Thyroid gland (tissue), 4 donors: Measurements from ENCODE around the gene CST3. TPM values are rescaled to one million over a fixed set of nuclear protein-coding genes. Genes with fewer than 3 reads are reported as not detected.

Experiments
- DNase-seq, 2 donors: peaks; one replicate each; pipeline ENCODE4 v3.0.0-alpha.2; 2019
- H3K27ac ChIP-seq, 3 donors: fragments of 200-600 bp; sonication (generic); 1 replicate in 2 of 3; 2 replicates in 1 of 3; pipeline ENCODE4 v1.5.1; 2016 to 2019; ENCODE audit warnings: mild to moderate bottlenecking in 1 of 3, moderate library complexity in 1 of 3
- H3K27me3 ChIP-seq: fragments of 200-600 bp; sonication (generic); one replicate; pipeline ENCODE4 v1.5.1; 2019
- H3K36me3 ChIP-seq, 2 donors: fragments of 200-600 bp; sonication (generic); one replicate each; pipeline ENCODE4 v1.5.1; 2016 to 2019
- H3K4me1 ChIP-seq, 2 donors: fragments of 200-600 bp; sonication (generic); one replicate each; pipeline ENCODE4 v1.5.1; 2017 to 2019
- H3K4me3 ChIP-seq, 3 donors: fragments of 200-600 bp; sonication (generic); replicated peaks in 1 of 3; 1 replicate in 2 of 3; 2 replicates in 1 of 3; pipeline ENCODE4 v1.5.1; 2016; ENCODE audit warnings: mild to moderate bottlenecking in 1 of 3
- H3K9me3 ChIP-seq: fragments of 200-600 bp; sonication (generic); one replicate; pipeline ENCODE4 v1.5.1; 2017
- POLR2A ChIP-seq, 2 donors: fragments of 450-650 bp; IDR thresholded peaks; one replicate each; pipeline ENCODE4 v1.6.1; 2017; ENCODE audit warnings: antibody characterized with exemption in 2 of 2, mild to moderate bottlenecking in 2 of 2, moderate library complexity in 1 of 2
- WGBS, 2 donors: methylation state at CpG; one replicate each; pipeline ENCODE4 v1.1.5; 2017; 5-methylcytosine and 5-hydroxymethylcytosine counted together
- intact Hi-C: fragments of 100-400 bp; cut with DNase I; formaldehyde crosslinking; loops from one replicate; pipeline ENCODE4 v1.15.1; 2023
- total RNA-seq, 4 donors: library from RNA; depleted of rRNA; stranded (reverse); fragments of >200 nt; gene quantifications; one replicate each; pipeline ENCODE4 v1.2.3, GENCODE V29; 2016
- TF ChIP-seq, protein P1 (sequence below), 6 experiments: fragments of 200-600 bp in 3 of 6; fragments of 450-650 bp in 3 of 6; sonication (generic) in 3 of 6; IDR thresholded peaks; one replicate each; pipeline ENCODE4 v1.5.1; 2016 to 2019; ENCODE audit warnings: antibody characterized with exemption in 6 of 6, mild to moderate bottlenecking in 2 of 6, inconsistent platforms in 1 of 6, moderate library complexity in 1 of 6

CST3 gene
- total RNA-seq, 4 donors from 2014 or later, result 638 to 1,425 (median 898) TPM

- no peaks in the 10 kb centered on the region for H3K36me3 ChIP-seq
- H3K27me3 ChIP-seq, result no peaks in the 10 kb centered on the region
- intact Hi-C loops, result loop anchor here (10.0 kb wide), 1 partner anchor 162 kb away; no protein-coding TSS in a partner anchor
- no peak overlapping the region for H3K27ac ChIP-seq
- H3K4me3 ChIP-seq, result no peak overlapping the region
- 11 to 12% methylated on average over 8 to 9 of the region's 9 CpGs for WGBS, 2 donors
- no peaks in the 10 kb centered on the region for H3K9me3 ChIP-seq
- TF ChIP-seq, protein P1, sequence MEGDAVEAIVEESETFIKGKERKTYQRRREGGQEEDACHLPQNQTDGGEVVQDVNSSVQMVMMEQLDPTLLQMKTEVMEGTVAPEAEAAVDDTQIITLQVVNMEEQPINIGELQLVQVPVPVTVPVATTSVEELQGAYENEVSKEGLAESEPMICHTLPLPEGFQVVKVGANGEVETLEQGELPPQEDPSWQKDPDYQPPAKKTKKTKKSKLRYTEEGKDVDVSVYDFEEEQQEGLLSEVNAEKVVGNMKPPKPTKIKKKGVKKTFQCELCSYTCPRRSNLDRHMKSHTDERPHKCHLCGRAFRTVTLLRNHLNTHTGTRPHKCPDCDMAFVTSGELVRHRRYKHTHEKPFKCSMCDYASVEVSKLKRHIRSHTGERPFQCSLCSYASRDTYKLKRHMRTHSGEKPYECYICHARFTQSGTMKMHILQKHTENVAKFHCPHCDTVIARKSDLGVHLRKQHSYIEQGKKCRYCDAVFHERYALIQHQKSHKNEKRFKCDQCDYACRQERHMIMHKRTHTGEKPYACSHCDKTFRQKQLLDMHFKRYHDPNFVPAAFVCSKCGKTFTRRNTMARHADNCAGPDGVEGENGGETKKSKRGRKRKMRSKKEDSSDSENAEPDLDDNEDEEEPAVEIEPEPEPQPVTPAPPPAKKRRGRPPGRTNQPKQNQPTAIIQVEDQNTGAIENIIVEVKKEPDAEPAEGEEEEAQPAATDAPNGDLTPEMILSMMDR (IDR thresholded peaks at IDR 0.05), result peak; percentile 55 to 91 (median 68)
- TF ChIP-seq POLR2A (IDR thresholded peaks at IDR 0.05), result no peak
- H3K4me1 ChIP-seq, result no peaks in the 10 kb centered on the region
- DNase-seq, result peak; percentile 61 to 69
Observed at GRCh38 chr20:23606652-23607049, 31.1 kb downstream of the CST3 start.

GRCh38 chr20:23605867-23606651 is 31.7 kb downstream of the CST3 start, which contains the start of gene CST9:
CST9 (minus strand) TSS chr20:23605917; CDS start chr20:23605864, 53 bp downstream.
- DNase-seq, result no peak
- Histone ChIP-seq H3K9me3 (no peaks in the 10 kb centered on the region), H3K4me1 (no peaks in the 10 kb centered on the region), H3K36me3 (no peaks in the 10 kb centered on the region), H3K27me3 (no peaks in the 10 kb centered on the region), H3K27ac (no peak within 1 kb of the TSS), H3K4me3 (no peak within 1 kb of the TSS)
- 64 to 68% methylated on average over 13 to 16 of the region's 16 CpGs for WGBS, 2 donors
- TF ChIP-seq, protein P1 (IDR thresholded peaks at IDR 0.05), result no peak
- TF ChIP-seq POLR2A (IDR thresholded peaks at IDR 0.05), result no peak
- intact Hi-C loops, result loop anchor here (10.0 kb wide), 1 partner anchor 161 kb away; no protein-coding TSS in a partner anchor

DNA sequence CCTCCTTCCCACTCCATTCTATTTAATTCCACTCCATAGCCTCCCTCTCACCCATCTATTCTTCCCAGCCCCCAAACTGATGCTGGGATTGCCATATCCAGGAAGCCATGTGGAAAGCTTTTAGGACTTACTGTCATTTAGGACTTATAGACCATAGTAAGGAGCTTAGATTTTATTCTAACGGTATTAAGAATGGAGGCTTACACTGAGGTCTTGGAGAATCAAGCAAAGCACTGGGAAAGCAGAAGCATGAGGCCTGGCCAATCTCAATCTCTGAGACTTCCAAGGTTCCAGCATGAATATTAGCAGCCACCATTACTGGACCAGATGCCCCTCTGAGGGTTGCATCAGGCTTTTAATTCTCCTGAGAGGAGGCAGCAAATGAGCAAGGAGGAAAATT is 33.4 kb downstream of the CST3 start:
- Histone ChIP-seq H3K4me3 (no peak overlapping the region), H3K27me3 (no peaks in the 10 kb centered on the region), H3K36me3 (no peaks in the 10 kb centered on the region), H3K9me3 (no peaks in the 10 kb centered on the region), H3K4me1 (no peaks in the 10 kb centered on the region), H3K27ac (no peak overlapping the region)
- DNase-seq, result no peak
- no peak for TF ChIP-seq POLR2A (IDR thresholded peaks at IDR 0.05)
- TF ChIP-seq, protein P1 (IDR thresholded peaks at IDR 0.05), result no peak
- WGBS, 2 donors, result 77 to 79% methylated on average over 1 of the region's 1 CpG
- intact Hi-C loops, result loop anchor here (10.0 kb wide), 1 partner anchor 160 kb away; no protein-coding TSS in a partner anchor

- no peak for DNase-seq
- H3K27me3 ChIP-seq, result no peaks in the 10 kb centered on the region
- TF ChIP-seq, protein P1 (IDR thresholded peaks at IDR 0.05), result no peak
- TF ChIP-seq POLR2A (IDR thresholded peaks at IDR 0.05), result no peak
- WGBS, 2 donors, result 91 to 93% methylated on average over 3 to 4 of the region's 4 CpGs
- no peaks in the 10 kb centered on the region for H3K9me3 ChIP-seq
- H3K4me1 ChIP-seq, result no peaks in the 10 kb centered on the region
- no peak overlapping the region for H3K27ac ChIP-seq
- no peak overlapping the region for H3K4me3 ChIP-seq
- intact Hi-C loops, result loop anchor here (10.0 kb wide), 1 partner anchor 159 kb away; no protein-coding TSS in a partner anchor
- no peaks in the 10 kb centered on the region for H3K36me3 ChIP-seq
Observed at GRCh38 chr20:23603321-23603720, 34.4 kb downstream of the CST3 start.

- H3K27me3 ChIP-seq, result no peaks in the 10 kb centered on the region
- H3K36me3 ChIP-seq, result no peaks in the 10 kb centered on the region
- H3K4me1 ChIP-seq, result no peaks in the 10 kb centered on the region
- no peaks in the 10 kb centered on the region for H3K9me3 ChIP-seq
- WGBS, 2 donors, result 73 to 75% methylated on average over 4 to 6 of the region's 6 CpGs
- intact Hi-C loops, result loop anchor here (10.0 kb wide), 1 partner anchor 158 kb away; no protein-coding TSS in a partner anchor
- no peak for DNase-seq
- H3K27ac ChIP-seq, result no peak overlapping the region
- TF ChIP-seq POLR2A (IDR thresholded peaks at IDR 0.05), result no peak
- TF ChIP-seq, protein P1 (IDR thresholded peaks at IDR 0.05), result no peak
- H3K4me3 ChIP-seq, result no peak overlapping the region
Observed at GRCh38 chr20:23602699-23603098, 35.1 kb downstream of the CST3 start.
